Ovary (tissue), 10 donors: ENCODE measurements around the gene CDKAL1. TPM values are rescaled to one million over a fixed set of nuclear protein-coding genes. Genes with fewer than 3 reads are reported as not detected.

Experiments
- DNase-seq, 5 donors: peaks; one replicate each; pipeline ENCODE4 v3.0.0-alpha.2; 2019 to 2020
- H3K27ac ChIP-seq, 2 donors: fragments of 200-600 bp; one replicate each; pipeline versions ENCODE4 v1.5.1 to v1.8.0; 2019 to 2022
- H3K27me3 ChIP-seq: fragments of 200-600 bp; one replicate; pipeline ENCODE4 v1.8.0; 2022
- H3K36me3 ChIP-seq: fragments of 200-600 bp; sonication (generic); one replicate; pipeline ENCODE4 v1.5.1; 2019
- H3K4me1 ChIP-seq: one replicate; pipeline ENCODE4 v1.8.1; 2013; ENCODE audit warnings: mild to moderate bottlenecking, moderate library complexity; ENCODE audit not compliant: insufficient read depth
- H3K4me3 ChIP-seq: fragments of 200-600 bp; sonication (generic); one replicate; pipeline ENCODE4 v1.5.1; 2017
- H3K9me3 ChIP-seq, 2 donors: fragments of 200-600 bp in 1 of 2; sonication (generic) in 1 of 2; one replicate each; pipeline versions ENCODE4 v1.5.1 to v1.8.1; 2013 to 2019; ENCODE audit warnings: mild to moderate bottlenecking in 1 of 2, moderate library complexity in 1 of 2
- CTCF ChIP-seq, 3 donors: fragments of 450-650 bp in 2 of 3; fragments of 200-600 bp in 1 of 3; IDR thresholded peaks; one replicate each; pipeline versions ENCODE4 v1.5.1 to v1.8.0; 2016 to 2022; ENCODE audit warnings: antibody characterized with exemption in 3 of 3, mild to moderate bottlenecking in 1 of 3
- EP300 ChIP-seq: sonication (generic); formaldehyde crosslinking; IDR thresholded peaks from one replicate; pipeline ENCODE4 v1.6.1; 2017; ENCODE audit warnings: antibody characterized with exemption
- POLR2A ChIP-seq: fragments of 450-650 bp; IDR thresholded peaks from one replicate; pipeline ENCODE4 v1.6.1; 2017; ENCODE audit warnings: antibody characterized with exemption, mild to moderate bottlenecking, moderate library complexity
- WGBS, 3 donors: extraction: QIAGEN DNeasy Blood & Tissue Kit in 1 of 3; methylation state at CpG; one replicate each; pipeline versions ENCODE4 v1.1.5 to v1.1.7; 2013 to 2017; 5-methylcytosine and 5-hydroxymethylcytosine counted together
- intact Hi-C, 4 donors: fragments of 100-400 bp; cut with DNase I; formaldehyde crosslinking; loops; one replicate each; pipeline versions ENCODE4 v1.11.0 to v1.15.1; 2022 to 2023
- long read RNA-seq, 3 donors: library from polyadenylated mRNA in 2 of 3; unstranded in 2 of 3; transcript quantifications; one replicate each; pipeline ENCODE4 v2.0.0 and lab custom pipeline, GENCODE V29; 2021 to 2026
- polyA plus RNA-seq, 2 donors: library from polyadenylated mRNA; stranded (reverse); fragments of 200-250 nt in 1 of 2; fragments of 350-450 nt in 1 of 2; fragmentation: Illumina TruSeq in 1 of 2; extraction: RNeasy Lipid Tissue Mini Kit (QIAGEN cat#74804) in 1 of 2; gene quantifications; one replicate each; pipeline ENCODE4 v1.2.3, GENCODE V29; 2013 to 2014
- total RNA-seq, 7 donors: library from RNA; depleted of rRNA in 2 of 7; stranded (reverse); fragments of >200 nt in 2 of 7; fragmentation: NEBNext Ultra II Directional in 3 of 7; extraction: Animal tissue kit (Norgen Biotek cat#: 25700) in 3 of 7; gene quantifications; one replicate each; pipeline versions ENCODE4 v1.1.0 to v1.2.4, GENCODE V29; 2016 to 2023
- donor health status: DM: no; HTN: no; CAD: no; lungs with moderate emphysema.
- donor health status: DM: no; HTN: no; CAD: no.
- donor health status: Bipolar disorder and iron deficiency.
- donor health status: DM: yes; HTN: yes; CAD: no.
- donor health status: DM: no; HTN: no; CAD: no.
- donor health status: DM: yes; HTN: yes; CAD: no.

Gene CDKAL1
- total RNA-seq (10 to 100 TPM; 10.6 to 21.3 (median 20.3) TPM), polyA plus RNA-seq (10 to 100 TPM in 1 of 2 donors, 1 to 10 TPM in 1; 6.8 to 10.1 TPM)
- long read RNA-seq, donor 1, transcript CDKAL1-201 (16 exons, 3,272 nt) = major isoform, 6 of 31 reads
- long read RNA-seq, donor 1, partial matches to known transcripts = 13 of 31 reads
- long read RNA-seq, donor 1, other reads (novel, unspliced or antisense) = 10 of 31 reads
- long read RNA-seq, donor 2, partial matches to known transcripts = 15 of 17 reads
- long read RNA-seq, donor 2, other reads (novel, unspliced or antisense) = 0 of 17 reads
- long read RNA-seq, donor 3, transcript CDKAL1-201 (16 exons, 3,272 nt) = major isoform, 7 of 16 reads
- long read RNA-seq, donor 3, partial matches to known transcripts = 1 of 16 reads
- long read RNA-seq, donor 3, other reads (novel, unspliced or antisense) = 8 of 16 reads

GRCh38 chr6:20534295-20535262 is at the start of gene CDKAL1:
Gene CDKAL1 (plus strand): TSS chr6:20534457. CDS start chr6:20546351, 11,894 bp downstream.
- no peak for TF ChIP-seq CTCF (IDR thresholded peaks at IDR 0.05)
- TF ChIP-seq EP300 = no peak
- TF ChIP-seq POLR2A = peak; percentile 48
- no peaks in the 10 kb centered on the region for H3K9me3 ChIP-seq
- peaks cover 5% of the 10 kb centered on the region for H3K4me1 ChIP-seq
- H3K36me3 ChIP-seq = no peaks in the 10 kb centered on the region
- DNase-seq = peak; percentile 83 to 91 (median 88)
- WGBS, 3 donors = 0 to 1% (median 0%) methylated on average over 31 of the region's 31 CpGs
- peak within 1 kb of the TSS; percentile 83 for H3K4me3 ChIP-seq
- H3K27ac ChIP-seq = peak within 1 kb of the TSS; percentile 55 to 56
- H3K27me3 ChIP-seq = no peaks in the 10 kb centered on the region
- intact Hi-C loops = no loop called here

DNA sequence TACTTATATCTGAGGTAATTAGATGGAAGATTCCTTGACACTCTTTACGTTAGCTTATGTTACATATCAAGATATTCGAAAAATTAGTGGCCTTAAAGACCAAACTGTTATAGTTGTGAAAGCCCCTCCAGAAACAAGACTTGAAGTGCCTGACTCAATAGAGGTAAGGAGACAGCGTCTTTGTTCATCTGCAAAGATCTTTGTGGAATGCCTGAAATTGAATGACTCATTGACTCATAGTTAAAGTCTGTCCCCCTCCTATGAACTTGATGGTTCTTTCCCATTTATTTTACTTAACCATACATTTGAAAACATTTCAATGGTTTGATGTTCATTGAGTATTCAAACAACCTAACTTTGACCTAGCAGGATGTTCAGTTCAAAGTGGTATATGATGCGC is 47.6 kb upstream of the CDKAL1 start:
- Histone ChIP-seq H3K4me3 (no peak overlapping the region), H3K27me3 (no peaks in the 10 kb centered on the region), H3K27ac (no peak overlapping the region), H3K9me3 (no peaks in the 10 kb centered on the region), H3K36me3 (no peaks in the 10 kb centered on the region), H3K4me1 (no peaks in the 10 kb centered on the region)
- DNase-seq = no peak
- TF ChIP-seq CTCF (IDR thresholded peaks at IDR 0.05) = no peak
- intact Hi-C loops = no loop called here
- WGBS, 3 donors = 97 to 98% (median 97%) methylated on average over 4 of the region's 4 CpGs

DNA sequence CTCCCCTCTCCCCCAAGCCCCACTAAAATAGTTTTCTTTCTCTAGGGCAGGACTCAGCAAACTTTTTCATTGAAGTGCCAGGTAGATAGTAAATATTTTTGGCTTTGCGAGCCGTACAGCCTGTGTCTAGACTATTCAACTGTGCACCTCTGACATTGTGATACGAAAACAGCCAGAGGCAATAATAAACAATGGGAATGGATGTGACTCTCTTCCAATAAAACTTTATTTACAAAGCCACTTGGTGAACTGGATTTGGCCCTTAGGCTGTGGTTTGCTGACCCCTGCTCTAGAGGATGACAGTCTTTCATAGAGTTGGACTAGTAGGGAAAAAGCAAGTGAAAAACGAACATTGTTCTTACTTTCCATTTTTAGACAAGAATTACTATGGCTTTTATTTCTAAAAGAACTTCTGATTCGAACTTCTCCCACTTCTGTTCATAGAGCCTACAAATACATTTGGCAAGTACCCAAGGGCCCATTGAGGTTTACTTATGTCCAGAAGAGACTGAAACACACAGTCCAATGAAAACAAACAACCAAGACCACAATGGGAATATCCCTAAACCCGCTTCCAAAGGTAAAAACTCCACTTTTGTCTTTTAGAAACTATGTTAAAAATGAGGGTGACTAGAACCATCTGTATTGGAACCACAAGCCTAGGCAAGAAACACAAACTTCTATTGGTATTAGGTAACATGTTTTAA is 46.4 kb upstream of the CDKAL1 start:
- Histone ChIP-seq H3K36me3 (no peaks in the 10 kb centered on the region), H3K9me3 (no peaks in the 10 kb centered on the region), H3K4me1 (no peaks in the 10 kb centered on the region), H3K27me3 (no peaks in the 10 kb centered on the region), H3K4me3 (no peak overlapping the region), H3K27ac (no peak overlapping the region)
- WGBS, 3 donors = 88 to 93% (median 89%) methylated on average over 6 of the region's 6 CpGs
- intact Hi-C loops = no loop called here
- no peak for DNase-seq
- no peak for TF ChIP-seq EP300
- TF ChIP-seq CTCF (IDR thresholded peaks at IDR 0.05) = no peak
- no peak for TF ChIP-seq POLR2A

- TF ChIP-seq EP300 = no peak
- TF ChIP-seq CTCF (IDR thresholded peaks at IDR 0.05) = no peak
- TF ChIP-seq POLR2A = no peak
- 94 to 99% (median 96%) methylated on average over 6 of the region's 6 CpGs for WGBS, 3 donors
Measured at GRCh38 chr6:20490591-20490990, 43.7 kb upstream of the CDKAL1 start.

More at GRCh38 chr6:20490591-20490990, 43.7 kb upstream of the CDKAL1 start:
- H3K36me3 ChIP-seq = no peaks in the 10 kb centered on the region
- no peaks in the 10 kb centered on the region for H3K9me3 ChIP-seq
- H3K27me3 ChIP-seq = no peaks in the 10 kb centered on the region
- H3K4me3 ChIP-seq = no peak overlapping the region
- no peak overlapping the region for H3K27ac ChIP-seq
- no peak for DNase-seq
- intact Hi-C loops = no loop called here
- H3K4me1 ChIP-seq = no peaks in the 10 kb centered on the region
